Measurements from ENCODE around the gene PSMD13.

Gene PSMD13

GRCh38 chr11:203056-203944 is 33.5 kb upstream of the PSMD13 start:
- H2BK120ac ChIP-seq (ENCODE audit: low read depth, low read length): no peak overlapping the region
- H3K27me3 ChIP-seq (ENCODE audit: control insufficient read depth in 3 of 3, insufficient read depth in 3 of 3, low read depth in 1 of 3, low read length in 3 of 3): no peaks in the 10 kb centered on the region
- H2BK12ac ChIP-seq (ENCODE audit: low read length): no peak overlapping the region
- no peak overlapping the region for H4K8ac ChIP-seq (ENCODE audit: low read depth, low read length)
- no peak overlapping the region for H3K18ac ChIP-seq (ENCODE audit: low read length)
- no peak overlapping the region for H4K91ac ChIP-seq (ENCODE audit: low read depth, low read length, poor library complexity)
- no peaks in the 10 kb centered on the region for H3K9me3 ChIP-seq (replicated peaks in 1 of 2; ENCODE audit: control insufficient read depth in 2 of 2, insufficient read depth in 1 of 2, low read depth in 1 of 2, low read length in 2 of 2)
- H2AK5ac ChIP-seq (ENCODE audit: low read depth, low read length): peak overlapping the region; percentile 23
- H3K4me2 ChIP-seq (ENCODE audit: insufficient read depth, low read length, poor library complexity, severe bottlenecking): no peak overlapping the region
- no peak overlapping the region for H2BK15ac ChIP-seq (ENCODE audit: low read length)
- H3K36me3 ChIP-seq (replicated peaks in 1 of 2; ENCODE audit: control insufficient read depth in 2 of 2, insufficient read depth in 2 of 2, low read length in 2 of 2): peaks cover 27 to 38% of the 10 kb centered on the region in 2 donors
- peak overlapping the region in 1 of 2 donors; percentile 38 for H3K4me3 ChIP-seq (ENCODE audit: low read length in 2 of 2)
- H3K23ac ChIP-seq (ENCODE audit: low read depth, low read length, poor library complexity): peak overlapping the region; percentile 44
- DNase-seq (ENCODE audit: low spot score): no peak
- no peak overlapping the region for H3K27ac ChIP-seq (replicated peaks; ENCODE audit: low read length)
- WGBS, 2 donors (ENCODE audit: extremely low coverage in 2 of 2, insufficient read length in 2 of 2, insufficient replicate concordance in 1 of 2): no CpG with 5 or more reads among the region's 7 CpGs
- H3K4ac ChIP-seq (ENCODE audit: low read length): no peak overlapping the region
- peaks cover 6 to 7% of the 10 kb centered on the region in 2 donors for H3K4me1 ChIP-seq (ENCODE audit: control insufficient read depth in 2 of 2, insufficient read depth in 1 of 2, low read depth in 1 of 2, low read length in 2 of 2)
- no peak overlapping the region for H2BK5ac ChIP-seq (ENCODE audit: low read length)
- H3K9ac ChIP-seq (ENCODE audit: low read depth, low read length, poor library complexity): no peak overlapping the region
- H3K14ac ChIP-seq (ENCODE audit: low read length): no peak overlapping the region
- peaks cover 13% of the 10 kb centered on the region for H3K79me1 ChIP-seq (ENCODE audit: low read depth, low read length)
- H2AFZ ChIP-seq (ENCODE audit: low read length): no peak overlapping the region

GRCh38 chr11:203945-204586 is 32.7 kb upstream of the PSMD13 start:
- Histone ChIP-seq H3K79me1 (ENCODE audit: low read depth, low read length) (peaks cover 16% of the 10 kb centered on the region), H3K4me1 (ENCODE audit: control insufficient read depth in 2 of 2, insufficient read depth in 1 of 2, low read depth in 1 of 2, low read length in 2 of 2) (peaks cover 7 to 8% of the 10 kb centered on the region in 2 donors), H4K91ac (ENCODE audit: low read depth, low read length, poor library complexity) (no peak overlapping the region), H4K8ac (ENCODE audit: low read depth, low read length) (no peak overlapping the region), H3K23ac (ENCODE audit: low read depth, low read length, poor library complexity) (peak overlapping the region; percentile 44), H3K27ac (replicated peaks; ENCODE audit: low read length) (no peak overlapping the region), H2BK5ac (ENCODE audit: low read length) (no peak overlapping the region), H3K9ac (ENCODE audit: low read depth, low read length, poor library complexity) (no peak overlapping the region), H2BK15ac (ENCODE audit: low read length) (no peak overlapping the region), H3K14ac (ENCODE audit: low read length) (no peak overlapping the region), H3K36me3 (replicated peaks in 1 of 2; ENCODE audit: control insufficient read depth in 2 of 2, insufficient read depth in 2 of 2, low read length in 2 of 2) (peaks cover 27 to 38% of the 10 kb centered on the region in 2 donors), H3K9me3 (replicated peaks in 1 of 2; ENCODE audit: control insufficient read depth in 2 of 2, insufficient read depth in 1 of 2, low read depth in 1 of 2, low read length in 2 of 2) (no peaks in the 10 kb centered on the region), H2BK12ac (ENCODE audit: low read length) (no peak overlapping the region), H3K18ac (ENCODE audit: low read length) (no peak overlapping the region), H3K4me3 (ENCODE audit: low read length in 2 of 2) (peak overlapping the region in 1 of 2 donors; percentile 38), H3K4ac (ENCODE audit: low read length) (no peak overlapping the region), H3K4me2 (ENCODE audit: insufficient read depth, low read length, poor library complexity, severe bottlenecking) (no peak overlapping the region), H2AK5ac (ENCODE audit: low read depth, low read length) (no peak overlapping the region), H2AFZ (ENCODE audit: low read length) (no peak overlapping the region), H3K27me3 (ENCODE audit: control insufficient read depth in 3 of 3, insufficient read depth in 3 of 3, low read depth in 1 of 3, low read length in 3 of 3) (no peaks in the 10 kb centered on the region), H2BK120ac (ENCODE audit: low read depth, low read length) (no peak overlapping the region)
- no CpG with 5 or more reads among the region's 4 CpGs for WGBS, 2 donors (ENCODE audit: extremely low coverage in 2 of 2, insufficient read length in 2 of 2, insufficient replicate concordance in 1 of 2)
- DNase-seq (ENCODE audit: low spot score): no peak

GRCh38 chr11:204587-205109 is 32.1 kb upstream of the PSMD13 start:
- Histone ChIP-seq H3K4ac (ENCODE audit: low read length) (no peak overlapping the region), H2BK120ac (ENCODE audit: low read depth, low read length) (no peak overlapping the region), H4K91ac (ENCODE audit: low read depth, low read length, poor library complexity) (no peak overlapping the region), H2AK5ac (ENCODE audit: low read depth, low read length) (no peak overlapping the region), H3K9me3 (replicated peaks in 1 of 2; ENCODE audit: control insufficient read depth in 2 of 2, insufficient read depth in 1 of 2, low read depth in 1 of 2, low read length in 2 of 2) (no peaks in the 10 kb centered on the region), H2AFZ (ENCODE audit: low read length) (no peak overlapping the region), H3K18ac (ENCODE audit: low read length) (no peak overlapping the region), H3K4me2 (ENCODE audit: insufficient read depth, low read length, poor library complexity, severe bottlenecking) (no peak overlapping the region), H3K27me3 (ENCODE audit: control insufficient read depth in 3 of 3, insufficient read depth in 3 of 3, low read depth in 1 of 3, low read length in 3 of 3) (no peaks in the 10 kb centered on the region), H4K8ac (ENCODE audit: low read depth, low read length) (no peak overlapping the region), H3K36me3 (replicated peaks in 1 of 2; ENCODE audit: control insufficient read depth in 2 of 2, insufficient read depth in 2 of 2, low read length in 2 of 2) (peaks cover 28 to 42% of the 10 kb centered on the region in 2 donors), H2BK15ac (ENCODE audit: low read length) (no peak overlapping the region), H3K14ac (ENCODE audit: low read length) (no peak overlapping the region), H3K23ac (ENCODE audit: low read depth, low read length, poor library complexity) (no peak overlapping the region), H3K9ac (ENCODE audit: low read depth, low read length, poor library complexity) (peak overlapping the region; percentile 34), H3K79me1 (ENCODE audit: low read depth, low read length) (peaks cover 21% of the 10 kb centered on the region), H3K27ac (replicated peaks; ENCODE audit: low read length) (no peak overlapping the region), H3K4me3 (ENCODE audit: low read length in 2 of 2) (peak overlapping the region in 1 of 2 donors; percentile 29), H3K4me1 (ENCODE audit: control insufficient read depth in 2 of 2, insufficient read depth in 1 of 2, low read depth in 1 of 2, low read length in 2 of 2) (peaks cover 12 to 14% of the 10 kb centered on the region in 2 donors), H2BK12ac (ENCODE audit: low read length) (no peak overlapping the region), H2BK5ac (ENCODE audit: low read length) (no peak overlapping the region)
- WGBS, 2 donors (ENCODE audit: extremely low coverage in 2 of 2, insufficient read length in 2 of 2, insufficient replicate concordance in 1 of 2): no CpG with 5 or more reads among the region's 12 CpGs
- DNase-seq (ENCODE audit: low spot score): no peak
